Measurements from ENCODE around the gene ZBED2.

DNA sequence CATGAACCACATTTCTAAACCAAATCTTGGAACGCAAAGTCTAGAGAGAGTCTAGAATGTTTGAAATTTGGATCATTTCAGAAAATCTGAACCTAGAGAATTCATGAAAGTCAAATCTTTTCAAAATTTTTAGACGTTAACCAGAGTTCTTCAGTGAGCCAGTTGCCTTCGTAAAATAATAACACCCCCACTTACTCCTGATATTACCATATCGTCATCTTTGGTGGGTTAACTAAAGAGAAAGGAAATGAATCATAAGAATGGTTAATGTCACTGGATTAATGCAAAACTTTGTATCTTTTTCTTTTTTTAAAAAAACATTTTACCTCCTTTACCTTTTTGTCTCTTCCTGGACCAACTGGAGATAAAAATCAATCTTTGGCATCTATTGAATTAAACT lies 1.2 kb upstream of the ZBED2 start:
- no peak for TF ChIP-seq POLR2A (IDR thresholded peaks at IDR 0.05)
- TF ChIP-seq, protein P1, sequence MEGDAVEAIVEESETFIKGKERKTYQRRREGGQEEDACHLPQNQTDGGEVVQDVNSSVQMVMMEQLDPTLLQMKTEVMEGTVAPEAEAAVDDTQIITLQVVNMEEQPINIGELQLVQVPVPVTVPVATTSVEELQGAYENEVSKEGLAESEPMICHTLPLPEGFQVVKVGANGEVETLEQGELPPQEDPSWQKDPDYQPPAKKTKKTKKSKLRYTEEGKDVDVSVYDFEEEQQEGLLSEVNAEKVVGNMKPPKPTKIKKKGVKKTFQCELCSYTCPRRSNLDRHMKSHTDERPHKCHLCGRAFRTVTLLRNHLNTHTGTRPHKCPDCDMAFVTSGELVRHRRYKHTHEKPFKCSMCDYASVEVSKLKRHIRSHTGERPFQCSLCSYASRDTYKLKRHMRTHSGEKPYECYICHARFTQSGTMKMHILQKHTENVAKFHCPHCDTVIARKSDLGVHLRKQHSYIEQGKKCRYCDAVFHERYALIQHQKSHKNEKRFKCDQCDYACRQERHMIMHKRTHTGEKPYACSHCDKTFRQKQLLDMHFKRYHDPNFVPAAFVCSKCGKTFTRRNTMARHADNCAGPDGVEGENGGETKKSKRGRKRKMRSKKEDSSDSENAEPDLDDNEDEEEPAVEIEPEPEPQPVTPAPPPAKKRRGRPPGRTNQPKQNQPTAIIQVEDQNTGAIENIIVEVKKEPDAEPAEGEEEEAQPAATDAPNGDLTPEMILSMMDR (IDR thresholded peaks at IDR 0.05) = no peak

Data from heart left ventricle (tissue), 13 donors.